K562 (cell line): ENCODE results near the gene KATNAL2. TPM values are rescaled to one million over a fixed set of nuclear protein-coding genes. Genes with fewer than 3 reads are reported as not detected.
A peak's percentile ranks its signal among the peaks of the same experiment; 100 is the strongest.

Source experiments
- ATAC-seq: fragments of 200-7000 bp; cut with Tn5 transposase; 3 replicates; pipeline ENCODE4 v1.9.1; 2020; ENCODE audit warnings: moderate library complexity
- BruUV-seq: library from RNA; stranded (reverse); fragments of 400-500 nt; replicated peaks from 2 replicates; lab custom pipeline; 2021; lab: Mats Ljungman, UMichigan
- CTCF ChIA-PET: fragments of 300-600 bp; formaldehyde crosslinking; extraction: SDS; loops from one replicate; lab custom pipeline; 2021; ENCODE audit warnings: low intra/inter-chr PET ratio; lab: Yijun Ruan, JAX
- POLR2A ChIA-PET: fragments of 300-600, 350-650 bp; sonication (Branson Sonifier 250); formaldehyde crosslinking; extraction: SDS; loops from one replicate; lab custom pipeline; 2021; ENCODE audit warnings: antibody characterized with exemption, inconsistent platforms; lab: Yijun Ruan, JAX
- DNase-seq, 4 experiments: peaks; one replicate each; pipeline versions ENCODE4 v3.0.0 to v3.0.0-alpha.2; 2011 to 2018; ENCODE audit warnings: low spot score in 3 of 4, mixed read lengths in 3 of 4; ENCODE audit errors: extremely low read depth in 1 of 4
- FAIRE-seq: peaks from 2 replicates; lab custom pipeline; 2011; peaks lifted over from hg19 to GRCh38; lab: Jason Lieb, UNC
- H2AFZ ChIP-seq: 2 replicates; pipeline ENCODE4 v1.6.0; 2011; ENCODE audit warnings: low read depth, low read length, control low read depth, inconsistent platforms
- H3K27ac ChIP-seq: fragments of 200-600 bp; 3 replicates; pipeline ENCODE4 v1.8.0; 2011; ENCODE audit warnings: low read depth, mild to moderate bottlenecking, control low read depth, inconsistent platforms, low read length, moderate library complexity, mixed read lengths; ENCODE audit errors: extremely low read depth
- H3K27me3 ChIP-seq, 2 experiments: fragments of 300-600 bp in 1 of 2; 2 replicates in 1 of 2; 3 replicates in 1 of 2; pipeline versions ENCODE4 v1.6.0 to v1.8.0; 2011; ENCODE audit warnings: inconsistent platforms in 2 of 2, low read length in 2 of 2, mild to moderate bottlenecking in 1 of 2, mixed read lengths in 1 of 2, moderate library complexity in 1 of 2; ENCODE audit not compliant: control insufficient read depth in 2 of 2, insufficient read depth in 2 of 2
- H3K36me3 ChIP-seq: fragments of 300-600 bp; 3 replicates; pipeline ENCODE4 v1.8.0; 2011; ENCODE audit warnings: mild to moderate bottlenecking, low read length, inconsistent platforms; ENCODE audit not compliant: control insufficient read depth, insufficient read depth
- H3K4me1 ChIP-seq, 2 experiments: fragments of 200-600 bp in 1 of 2; replicated peaks in 1 of 2; 2 replicates in 1 of 2; 3 replicates in 1 of 2; pipeline versions ENCODE4 v1.5.1 to v1.8.0; 2011; ENCODE audit warnings: inconsistent platforms in 2 of 2, low read length in 2 of 2, mild to moderate bottlenecking in 1 of 2, mixed read lengths in 1 of 2, moderate library complexity in 1 of 2; ENCODE audit not compliant: control insufficient read depth in 2 of 2, insufficient read depth in 2 of 2
- H3K4me2 ChIP-seq: 2 replicates; pipeline ENCODE4 v1.6.1; 2011; ENCODE audit warnings: low read length, control low read depth, inconsistent platforms, mixed read lengths; ENCODE audit not compliant: insufficient read depth
- H3K4me3 ChIP-seq: fragments of 200-600 bp; sonication (generic), shearing (Covaris generic); 2 replicates; pipeline ENCODE4 v1.5.1; 2016; ENCODE audit warnings: control low read depth, inconsistent platforms
- H3K79me2 ChIP-seq: fragments of 200-600 bp; 3 replicates; pipeline ENCODE4 v1.8.0; 2011; ENCODE audit warnings: low read length, inconsistent platforms; ENCODE audit not compliant: control insufficient read depth, insufficient read depth
- H3K9ac ChIP-seq, 2 experiments: 2 replicates each; pipeline versions ENCODE4 v1.6.0 to v1.6.1; 2011; ENCODE audit warnings: low read depth in 2 of 2, low read length in 2 of 2, control low read depth in 1 of 2, inconsistent platforms in 1 of 2, mild to moderate bottlenecking in 1 of 2, mixed read lengths in 1 of 2; ENCODE audit not compliant: insufficient read depth in 1 of 2
- H3K9me1 ChIP-seq: one replicate; pipeline ENCODE4 v1.6.0; 2011; ENCODE audit warnings: inconsistent platforms, mild to moderate bottlenecking, low read length, moderate library complexity; ENCODE audit not compliant: control insufficient read depth, insufficient read depth
- H3K9me3 ChIP-seq: replicated peaks from 2 replicates; pipeline ENCODE4 v1.5.1; 2011; ENCODE audit warnings: low read depth, low read length, inconsistent platforms; ENCODE audit not compliant: control insufficient read depth, insufficient read depth
- H4K20me1 ChIP-seq: replicated peaks from 2 replicates; pipeline ENCODE4 v1.6.1; 2011; ENCODE audit warnings: low read length, inconsistent platforms, mixed read lengths; ENCODE audit not compliant: control insufficient read depth, insufficient read depth
- CBX3 ChIP-seq, 2 experiments: IDR thresholded peaks; 1 replicate in 1 of 2; 2 replicates in 1 of 2; pipeline ENCODE4 v1.6.1; 2012; ENCODE audit warnings: inconsistent platforms in 2 of 2, low read length in 2 of 2, borderline replicate concordance in 1 of 2, control low read depth in 1 of 2
- CBX5 ChIP-seq: IDR thresholded peaks from 2 replicates; pipeline ENCODE4 v1.6.1; 2014; ENCODE audit warnings: low read depth, borderline replicate concordance
- CEBPZ ChIP-seq: fragments of 150-350 bp; IDR thresholded peaks from 2 replicates; pipeline ENCODE4 v1.6.1; 2014; ENCODE audit warnings: low read depth, mild to moderate bottlenecking, low read length, borderline replicate concordance
- CLOCK ChIP-seq: fragments of 250-450 bp; sonication (Bioruptor Pico); IDR thresholded peaks from 2 replicates; pipeline ENCODE4 v1.4.0; 2020; ENCODE audit warnings: mild to moderate bottlenecking, moderate library complexity, borderline replicate concordance
- PHTF2 ChIP-seq: fragments of 250-450 bp; sonication (Bioruptor Pico); IDR thresholded peaks from 2 replicates; pipeline ENCODE4 v1.5.0; 2021; ENCODE audit warnings: mild to moderate bottlenecking
- TRIM28 ChIP-seq: fragments of 450-650 bp; IDR thresholded peaks from 2 replicates; pipeline ENCODE4 v1.6.1; 2017
- ZBTB33 ChIP-seq: sonication (generic); formaldehyde crosslinking; IDR thresholded peaks from 2 replicates; pipeline ENCODE4 v1.8.1; 2023; ENCODE audit warnings: mild to moderate bottlenecking, missing genetic modification reagents
- ZNF280A ChIP-seq: fragments of 450-650 bp; IDR thresholded peaks from 2 replicates; pipeline ENCODE4 v1.6.1; 2018; ENCODE audit warnings: mild to moderate bottlenecking, low read depth; ENCODE audit not compliant: partially characterized antibody
- ZNF511 ChIP-seq: sonication (generic); formaldehyde crosslinking; IDR thresholded peaks from 2 replicates; pipeline ENCODE4 v1.8.0; 2022; ENCODE audit warnings: mild to moderate bottlenecking, missing genetic modification reagents
- ZNF561 ChIP-seq: fragments of 450-650 bp; formaldehyde crosslinking; conservative IDR thresholded peaks from 2 replicates; pipeline ENCODE4 v1.4.0; 2020; ENCODE audit warnings: mild to moderate bottlenecking, moderate library complexity
- WGBS: fragments of 100-300 bp; shearing (Covaris generic); methylation state at CpG from one replicate; pipeline ENCODE4 v1.1.6; 2016; ENCODE audit warnings: low coverage, mixed read lengths; ENCODE audit not compliant: insufficient coverage; ENCODE audit errors: missing lambda C conversion rate; 5-methylcytosine and 5-hydroxymethylcytosine counted together
- in situ Hi-C: fragments of 300-500 bp; cut with MboI; formaldehyde crosslinking; loops from 4 replicates; pipeline ENCODE4 v1.15.0; 2018; ENCODE audit warnings: inconsistent platforms, mixed read lengths
- intact Hi-C: fragments of 100-400 bp; cut with micrococcal nuclease; formaldehyde crosslinking; loops from 2 replicates; pipeline ENCODE4 v1.14.2; 2022
- polyA plus RNA-seq, 8 experiments: library from polyadenylated mRNA; depleted of rRNA in 4 of 8; stranded (reverse) in 5 of 8; unstranded in 3 of 8; fragments of >200 nt; fragmentation: Nextera tagmentation in 2 of 8; fragmentation: Illumina TruSeq in 1 of 8; extraction: Ambion mirVana in 2 of 8; extraction: Trizol in 1 of 8; gene quantifications; 2 replicates each; pipeline versions ENCODE4 v1.2.1 to v1.2.3, GENCODE V29; 2011 to 2014; ENCODE audit warnings: inconsistent platforms in 1 of 8, missing spikeins in 1 of 8
- total RNA-seq, 7 experiments: library from RNA; depleted of rRNA in 6 of 7; stranded (reverse); fragments of >200 nt in 6 of 7; fragmentation: Illumina TruSeq in 2 of 7; extraction: Trizol in 2 of 7; gene quantifications; 2 replicates each; pipeline versions ENCODE4 v1.2.1 to v1.2.3, GENCODE V29; 2011 to 2021; ENCODE audit warnings: low replicate concordance in 1 of 7

Gene KATNAL2
- total and polyA plus RNA-seq, 9 of the 15 experiments (the other 6 are each of a cell fraction or from before 2014, with no cell fraction given) = 0.08 to 1.2 (median 0.48) TPM

GRCh38 chr18:46877329-46877987 lies 39.9 kb upstream of the KATNAL2 start:
- DNase-seq (no peak), FAIRE-seq (no peak), ATAC-seq (no peak)
- H2AFZ ChIP-seq = no peak overlapping the region
- intact Hi-C loops = no loop called here
- no peak overlapping the region for H3K27ac ChIP-seq
- H3K27me3 ChIP-seq = no peaks in the 10 kb centered on the region
- H3K9ac ChIP-seq = no peak overlapping the region
- no peak overlapping the region for H3K4me2 ChIP-seq
- H3K9me1 ChIP-seq = no peaks in the 10 kb centered on the region
- H4K20me1 ChIP-seq = no peaks in the 10 kb centered on the region
- H3K79me2 ChIP-seq = peaks cover 19% of the 10 kb centered on the region
- in situ Hi-C loops = no loop called here
- TF ChIP-seq CEBPZ (no peak), CBX3 (IDR thresholded peaks at IDR 0.05; ENCODE audit: borderline replicate concordance in 1 of 2, low read length in 2 of 2) (peak in 1 of 2 experiments; percentile 89; a peak in 1 of 3 replicates), CBX5 (peak; percentile 74; the same call in 1 of the 2 replicates), TRIM28 (peak; percentile 46; the same call in 1 of the 2 replicates), ZNF280A (peak; percentile 39), ZNF511 (CRISPR knock-in tag) (no peak), ZBTB33 (CRISPR knock-in tag) (peak; percentile 67; the same call in 1 of the 2 replicates), ZNF561 (CRISPR knock-in tag) (peak; percentile 62; the same call in 1 of the 2 replicates), PHTF2 (CRISPR knock-in tag) (no peak), CLOCK (no peak)
- POLR2A ChIA-PET = no interaction called here
- peaks cover 4% of the 10 kb centered on the region; the same call in 1 of the 2 replicates for H3K9me3 ChIP-seq
- WGBS = 91% methylated on average over 15 of the region's 15 CpGs
- BruUV-seq = no TSS peak
- H3K36me3 ChIP-seq = peaks cover 10% of the 10 kb centered on the region; the same call in 1 of the 3 replicates
- CTCF ChIA-PET = no interaction called here
- no peak overlapping the region for H3K4me3 ChIP-seq
- no peaks in the 10 kb centered on the region for H3K4me1 ChIP-seq
